ENCODE data around the gene SYTL5. TPM values are rescaled to one million over a fixed set of nuclear protein-coding genes. Genes with fewer than 3 reads are reported as not detected.

SYTL5 gene
- not detected for total RNA-seq
- polyA plus RNA-seq = not detected

- DNase-seq = no peak
- ChIA-PET POLR2A (ENCODE audit: partially characterized antibody) (no interaction called here), CTCF (ENCODE audit: partially characterized antibody) (no interaction called here)
- no peak within 1 kb of the TSS for H3K4me3 Mint-ChIP-seq
- H3K4me1 ChIP-seq (ENCODE audit: insufficient read depth, low read length) = no peaks in the 10 kb centered on the region
- H3K36me3 Mint-ChIP-seq = peaks cover 0 to 1% of the 10 kb centered on the region in 2 donors
- H3K27ac Mint-ChIP-seq = no peak within 1 kb of the TSS
- intact Hi-C loops (cut with micrococcal nuclease) = no loop called here
- no peaks in the 10 kb centered on the region for H3K4me1 Mint-ChIP-seq
- peaks cover 0 to 12% (median 3%) of the 10 kb centered on the region in 8 donors for H3K9me3 Mint-ChIP-seq
- H3K36me3 ChIP-seq (ENCODE audit: insufficient read depth, low read length) = no peaks in the 10 kb centered on the region
- no peak within 1 kb of the TSS for H3K27ac ChIP-seq (ENCODE audit: low read depth, low read length)
- peaks cover 3 to 4% of the 10 kb centered on the region in 2 donors for H3K27me3 Mint-ChIP-seq
- no peak within 1 kb of the TSS for H3K4me3 ChIP-seq (ENCODE audit: low read length in 2 of 2)
- H3K9me3 ChIP-seq (ENCODE audit: control insufficient read depth in 1 of 2, low read length in 2 of 2) = no peaks in the 10 kb centered on the region
- H3K27me3 ChIP-seq (ENCODE audit: insufficient read depth, low read length) = no peaks in the 10 kb centered on the region
These were observed at the start of gene SYTL5 for GRCh38 chrX:38006291-38006690. SYTL5 (plus strand) TSS chrX:38006553; CDS start chrX:38033890, 27,337 bp downstream.

GRCh38 chrX:37958525-37959211 is 47.7 kb upstream of the SYTL5 start:
- no peak overlapping the region for H3K4me3 Mint-ChIP-seq
- no peaks in the 10 kb centered on the region for H3K9me3 Mint-ChIP-seq
- H3K4me1 ChIP-seq (ENCODE audit: insufficient read depth, low read length) = no peaks in the 10 kb centered on the region
- H3K9me3 ChIP-seq (ENCODE audit: control insufficient read depth in 1 of 2, low read length in 2 of 2) = no peaks in the 10 kb centered on the region
- no peak overlapping the region for H3K27ac Mint-ChIP-seq
- H3K36me3 ChIP-seq (ENCODE audit: insufficient read depth, low read length) = no peaks in the 10 kb centered on the region
- H3K4me3 ChIP-seq (ENCODE audit: low read length in 2 of 2) = no peak overlapping the region
- no peaks in the 10 kb centered on the region for H3K27me3 ChIP-seq (ENCODE audit: insufficient read depth, low read length)
- ChIA-PET POLR2A (ENCODE audit: partially characterized antibody) (no interaction called here), CTCF (ENCODE audit: partially characterized antibody) (no interaction called here)
- peaks cover 0 to 3% (median 0%) of the 10 kb centered on the region in 4 donors for H3K4me1 Mint-ChIP-seq
- no peak overlapping the region for H3K27ac ChIP-seq (ENCODE audit: low read depth, low read length)
- DNase-seq = no peak
- peaks cover 0 to 2% of the 10 kb centered on the region in 2 donors for H3K27me3 Mint-ChIP-seq
- intact Hi-C loops (cut with micrococcal nuclease) = no loop called here
- no peaks in the 10 kb centered on the region for H3K36me3 Mint-ChIP-seq

GRCh38 chrX:37959212-37960021 is 46.9 kb upstream of the SYTL5 start:
- peaks cover 0 to 3% (median 0%) of the 10 kb centered on the region in 4 donors for H3K4me1 Mint-ChIP-seq
- no peaks in the 10 kb centered on the region for H3K9me3 Mint-ChIP-seq
- no peaks in the 10 kb centered on the region for H3K9me3 ChIP-seq (ENCODE audit: control insufficient read depth in 1 of 2, low read length in 2 of 2)
- no peak overlapping the region for H3K4me3 Mint-ChIP-seq
- no peaks in the 10 kb centered on the region for H3K36me3 Mint-ChIP-seq
- ChIA-PET POLR2A (ENCODE audit: partially characterized antibody) (no interaction called here), CTCF (ENCODE audit: partially characterized antibody) (no interaction called here)
- no peaks in the 10 kb centered on the region for H3K36me3 ChIP-seq (ENCODE audit: insufficient read depth, low read length)
- intact Hi-C loops (cut with micrococcal nuclease) = loop anchor here (5.0 kb wide), 1 partner anchor 93 kb away; no protein-coding TSS in a partner anchor
- H3K27me3 ChIP-seq (ENCODE audit: insufficient read depth, low read length) = no peaks in the 10 kb centered on the region
- H3K27ac ChIP-seq (ENCODE audit: low read depth, low read length) = no peak overlapping the region
- H3K4me1 ChIP-seq (ENCODE audit: insufficient read depth, low read length) = no peaks in the 10 kb centered on the region
- H3K27ac Mint-ChIP-seq = no peak overlapping the region
- H3K4me3 ChIP-seq (ENCODE audit: low read length in 2 of 2) = no peak overlapping the region
- peaks cover 0 to 2% of the 10 kb centered on the region in 2 donors for H3K27me3 Mint-ChIP-seq
- DNase-seq = no peak

- POLR2A ChIA-PET (ENCODE audit: partially characterized antibody) = no interaction called here
- no peak overlapping the region for H3K27ac Mint-ChIP-seq
- no peak overlapping the region for H3K4me3 Mint-ChIP-seq
- H3K27me3 Mint-ChIP-seq = no peaks in the 10 kb centered on the region
- Histone ChIP-seq H3K4me3 (ENCODE audit: low read length in 2 of 2) (no peak overlapping the region), H3K27me3 (ENCODE audit: insufficient read depth, low read length) (no peaks in the 10 kb centered on the region), H3K4me1 (ENCODE audit: insufficient read depth, low read length) (no peaks in the 10 kb centered on the region), H3K36me3 (ENCODE audit: insufficient read depth, low read length) (no peaks in the 10 kb centered on the region), H3K9me3 (ENCODE audit: control insufficient read depth in 1 of 2, low read length in 2 of 2) (no peaks in the 10 kb centered on the region), H3K27ac (ENCODE audit: low read depth, low read length) (no peak overlapping the region)
- no peaks in the 10 kb centered on the region for H3K36me3 Mint-ChIP-seq
- intact Hi-C loops (cut with micrococcal nuclease) = loop anchor here (5.0 kb wide), 1 partner anchor 91 kb away; no protein-coding TSS in a partner anchor
- no peaks in the 10 kb centered on the region for H3K9me3 Mint-ChIP-seq
- CTCF ChIA-PET (ENCODE audit: partially characterized antibody) = no interaction called here
- H3K4me1 Mint-ChIP-seq = peaks cover 0 to 3% (median 0%) of the 10 kb centered on the region in 4 donors
- no peak for DNase-seq
These were observed 45.2 kb upstream of the SYTL5 start for GRCh38 chrX:37961118-37961517.

GRCh38 chrX:37967714-37968113 is 38.6 kb upstream of the SYTL5 start:
- Histone ChIP-seq H3K27ac (ENCODE audit: low read depth, low read length) (no peak overlapping the region), H3K9me3 (ENCODE audit: control insufficient read depth in 1 of 2, low read length in 2 of 2) (no peaks in the 10 kb centered on the region), H3K4me3 (ENCODE audit: low read length in 2 of 2) (no peak overlapping the region), H3K36me3 (ENCODE audit: insufficient read depth, low read length) (no peaks in the 10 kb centered on the region), H3K27me3 (ENCODE audit: insufficient read depth, low read length) (no peaks in the 10 kb centered on the region), H3K4me1 (ENCODE audit: insufficient read depth, low read length) (no peaks in the 10 kb centered on the region)
- H3K4me1 Mint-ChIP-seq = no peaks in the 10 kb centered on the region
- no peaks in the 10 kb centered on the region for H3K27me3 Mint-ChIP-seq
- CTCF ChIA-PET (ENCODE audit: partially characterized antibody) = no interaction called here
- H3K9me3 Mint-ChIP-seq = peaks cover 0 to 7% (median 5%) of the 10 kb centered on the region in 8 donors
- H3K4me3 Mint-ChIP-seq = no peak overlapping the region
- POLR2A ChIA-PET (ENCODE audit: partially characterized antibody) = no interaction called here
- no peak overlapping the region for H3K27ac Mint-ChIP-seq
- no peaks in the 10 kb centered on the region for H3K36me3 Mint-ChIP-seq
- DNase-seq = no peak
- intact Hi-C loops (cut with micrococcal nuclease) = no loop called here

GRCh38 chrX:37975421-37975820 is 30.9 kb upstream of the SYTL5 start:
- Mint-ChIP-seq H3K36me3 (no peaks in the 10 kb centered on the region), H3K27ac (no peak overlapping the region), H3K4me1 (no peaks in the 10 kb centered on the region), H3K27me3 (peaks cover 3 to 9% of the 10 kb centered on the region in 2 donors), H3K9me3 (peaks cover 0 to 2% (median 0%) of the 10 kb centered on the region in 8 donors), H3K4me3 (no peak overlapping the region)
- no peaks in the 10 kb centered on the region for H3K9me3 ChIP-seq (ENCODE audit: control insufficient read depth in 1 of 2, low read length in 2 of 2)
- H3K27me3 ChIP-seq (ENCODE audit: insufficient read depth, low read length) = no peaks in the 10 kb centered on the region
- no peaks in the 10 kb centered on the region for H3K4me1 ChIP-seq (ENCODE audit: insufficient read depth, low read length)
- CTCF ChIA-PET (ENCODE audit: partially characterized antibody) = no interaction called here
- POLR2A ChIA-PET (ENCODE audit: partially characterized antibody) = no interaction called here
- no peak overlapping the region for H3K4me3 ChIP-seq (ENCODE audit: low read length in 2 of 2)
- H3K27ac ChIP-seq (ENCODE audit: low read depth, low read length) = no peak overlapping the region
- H3K36me3 ChIP-seq (ENCODE audit: insufficient read depth, low read length) = no peaks in the 10 kb centered on the region
- intact Hi-C loops (cut with micrococcal nuclease) = no loop called here
- no peak for DNase-seq

GRCh38 chrX:37976153-37976552 is 30.2 kb upstream of the SYTL5 start:
- no peaks in the 10 kb centered on the region for H3K36me3 Mint-ChIP-seq
- DNase-seq = no peak
- no peak overlapping the region for H3K4me3 Mint-ChIP-seq
- no peaks in the 10 kb centered on the region for H3K36me3 ChIP-seq (ENCODE audit: insufficient read depth, low read length)
- no peaks in the 10 kb centered on the region for H3K9me3 ChIP-seq (ENCODE audit: control insufficient read depth in 1 of 2, low read length in 2 of 2)
- H3K27ac ChIP-seq (ENCODE audit: low read depth, low read length) = no peak overlapping the region
- ChIA-PET CTCF (ENCODE audit: partially characterized antibody) (no interaction called here), POLR2A (ENCODE audit: partially characterized antibody) (no interaction called here)
- H3K4me1 Mint-ChIP-seq = no peaks in the 10 kb centered on the region
- H3K4me3 ChIP-seq (ENCODE audit: low read length in 2 of 2) = no peak overlapping the region
- no peaks in the 10 kb centered on the region for H3K4me1 ChIP-seq (ENCODE audit: insufficient read depth, low read length)
- intact Hi-C loops (cut with micrococcal nuclease) = no loop called here
- peaks cover 0 to 2% (median 0%) of the 10 kb centered on the region in 8 donors for H3K9me3 Mint-ChIP-seq
- H3K27ac Mint-ChIP-seq = no peak overlapping the region
- H3K27me3 Mint-ChIP-seq = peaks cover 3 to 9% of the 10 kb centered on the region in 2 donors
- H3K27me3 ChIP-seq (ENCODE audit: insufficient read depth, low read length) = no peaks in the 10 kb centered on the region

Measured in CD4-positive, alpha-beta memory T cell (primary cell).